ENCODE measurements around the gene LTB4R2. TPM values are rescaled to one million over a fixed set of nuclear protein-coding genes. Genes with fewer than 3 reads are reported as not detected.

LTB4R2 gene
- total and polyA plus RNA-seq, 2 of the 8 experiments (the other 6 are each of a cell fraction or from before 2014, with no cell fraction given) = 5.3 to 6.7 TPM

- no peak overlapping the region for H4K91ac ChIP-seq (replicated peaks; ENCODE audit: insufficient read length, low read length)
- no peaks in the 10 kb centered on the region for H3K27me3 ChIP-seq (replicated peaks in 1 of 4; ENCODE audit: control insufficient read depth in 3 of 4, extremely low read depth in 1 of 4, insufficient read depth in 3 of 4, low read length in 3 of 4)
- TF ChIP-seq, protein P1, sequence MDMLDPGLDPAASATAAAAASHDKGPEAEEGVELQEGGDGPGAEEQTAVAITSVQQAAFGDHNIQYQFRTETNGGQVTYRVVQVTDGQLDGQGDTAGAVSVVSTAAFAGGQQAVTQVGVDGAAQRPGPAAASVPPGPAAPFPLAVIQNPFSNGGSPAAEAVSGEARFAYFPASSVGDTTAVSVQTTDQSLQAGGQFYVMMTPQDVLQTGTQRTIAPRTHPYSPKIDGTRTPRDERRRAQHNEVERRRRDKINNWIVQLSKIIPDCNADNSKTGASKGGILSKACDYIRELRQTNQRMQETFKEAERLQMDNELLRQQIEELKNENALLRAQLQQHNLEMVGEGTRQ (IDR thresholded peaks at IDR 0.05; ENCODE audit: low read length) = no peak
- TF ChIP-seq MAFK (IDR thresholded peaks at IDR 0.05; ENCODE audit: low read depth, low read length) (no peak), YY1 (IDR thresholded peaks at IDR 0.05; ENCODE audit: low read depth, low read length) (no peak), EGR1 (IDR thresholded peaks at IDR 0.05; ENCODE audit: borderline replicate concordance, low read depth, low read length) (no peak)
- H3K18ac ChIP-seq (ENCODE audit: extremely low read depth, low read length) = no peak overlapping the region
- H2AK5ac ChIP-seq (ENCODE audit: low read depth, low read length) = no peak overlapping the region
- H3K4me3 ChIP-seq (ENCODE audit: extremely low read depth in 1 of 4, insufficient read depth in 2 of 4, low read depth in 3 of 4, low read length in 4 of 4) = no peak overlapping the region
- no peaks in the 10 kb centered on the region for H3K79me2 ChIP-seq (ENCODE audit: control insufficient read depth in 1 of 2, insufficient read depth in 2 of 2, low read length in 2 of 2)
- ChIA-PET POLR2A (ENCODE audit: partially characterized antibody) (interaction anchor here (0.6 to 3.8 kb wide), 6 partner anchors 10 to 1073 kb away, joined by 3 to 25 read pairs (median 3); partner anchors contain the start of gene RABGGTA), CTCF (ENCODE audit: partially characterized antibody) (interaction anchor here (1.2 to 11.5 kb wide), 8 partner anchors 10 to 39 kb away, joined by 4 to 137 read pairs (median 32); partner anchors contain the start of genes CIDEB, DHRS1, LTB4R2 and NOP9)
- H3K9me3 ChIP-seq (ENCODE audit: insufficient read depth in 2 of 2, low read depth in 1 of 2, low read length in 1 of 2) = no peaks in the 10 kb centered on the region
- no peaks in the 10 kb centered on the region for H3K23me2 ChIP-seq (ENCODE audit: low read depth, low read length)
- DNase-seq (ENCODE audit: low read depth in 1 of 2, low spot score in 2 of 2) (no peak), FAIRE-seq (no peak)
- H3K79me1 ChIP-seq (ENCODE audit: low read depth, low read length) = no peaks in the 10 kb centered on the region; the same call in 1 of the 2 replicates
- no peak overlapping the region for H3K4me2 ChIP-seq (ENCODE audit: insufficient read depth in 1 of 2, low read depth in 2 of 2, low read length in 2 of 2)
- no peak overlapping the region for H2BK5ac ChIP-seq (ENCODE audit: low read depth, low read length)
- H3K14ac ChIP-seq (ENCODE audit: insufficient read length) = no peak overlapping the region
- no peak overlapping the region for H3K27ac ChIP-seq (ENCODE audit: low read depth, low read length)
- no peak overlapping the region for H2BK12ac ChIP-seq (ENCODE audit: low read depth, low read length)
- 91% methylated on average over 7 of the region's 7 CpGs; no CpG with 5 or more reads in 1 of the 2 experiments for WGBS, 2 experiments (ENCODE audit: extremely low coverage in 1 of 2, insufficient coverage in 1 of 2, insufficient read length in 1 of 2, insufficient replicate concordance in 2 of 2, low coverage in 1 of 2, low lambda C conversion rate in 2 of 2, missing lambda C conversion rate in 1 of 2)
- no peak overlapping the region for H3K4ac ChIP-seq (replicated peaks; ENCODE audit: insufficient read length, low read depth, low read length)
- no peak overlapping the region for H4K5ac ChIP-seq (ENCODE audit: insufficient read length, low read depth, low read length)
- no peaks in the 10 kb centered on the region for H3K36me3 ChIP-seq (ENCODE audit: control insufficient read depth in 2 of 4, insufficient read depth in 4 of 4, low read length in 3 of 4)
- no peaks in the 10 kb centered on the region for H3K4me1 ChIP-seq (replicated peaks in 1 of 4; ENCODE audit: control insufficient read depth in 3 of 4, insufficient read depth in 4 of 4, low read length in 3 of 4)
- H4K8ac ChIP-seq (ENCODE audit: extremely low read depth, insufficient read depth, low read length) = no peak overlapping the region
- no peak overlapping the region for H3K9ac ChIP-seq (replicated peaks in 1 of 4; ENCODE audit: extremely low read depth in 1 of 4, low read depth in 3 of 4, low read length in 3 of 4)
- H2BK15ac ChIP-seq (ENCODE audit: low read length) = no peak overlapping the region
- no peak overlapping the region for H3K23ac ChIP-seq (ENCODE audit: insufficient read length)
- H2AFZ ChIP-seq (ENCODE audit: low read length) = no peak overlapping the region
- no peak overlapping the region for H2BK20ac ChIP-seq (ENCODE audit: low read length)
- H4K20me1 ChIP-seq (replicated peaks in 1 of 2; ENCODE audit: control insufficient read depth in 1 of 2, insufficient read depth in 2 of 2, low read length in 2 of 2) = peaks cover 0 to 3% of the 10 kb centered on the region in 2 experiments
- H2BK120ac ChIP-seq (replicated peaks; ENCODE audit: low read depth, low read length) = no peak overlapping the region
- no peak overlapping the region for H3K56ac ChIP-seq (replicated peaks; ENCODE audit: insufficient read length, low read depth, low read length)
These were observed 28.3 kb upstream of the LTB4R2 start for GRCh38 chr14:24281636-24282035.
